ENCODE measurements around the gene PAQR9. TPM values are rescaled to one million over a fixed set of nuclear protein-coding genes. Genes with fewer than 3 reads are reported as not detected.

PAQR9 gene
- total RNA-seq (2014; rRNA removed; shearing (Covaris generic)), result not detected in 2 replicates

GRCh38 chr3:142963516-142964448 lies at the start of gene PAQR9:
Gene PAQR9, minus strand, starts transcription at chr3:142963674. Its CDS starts 338 bp downstream, at chr3:142963336.

GRCh38 chr3:143001369-143002082 lies 38.1 kb upstream of the PAQR9 start, which contains the start of gene U2SURP:
Gene U2SURP, plus strand, starts transcription at chr3:143001570. Its CDS starts 59 bp downstream, at chr3:143001629.

Small RNAs within 50 kb of the gene (small RNA-seq; reads per million reads assigned to genes)
- gene AC021074.2, result not detected

Other genes with a start within 250 kb of the PAQR9 start
- gene TRPC1, start 239.6 kb downstream of the PAQR9 start, total RNA-seq (2014; rRNA removed; shearing (Covaris generic)), result 5.9 and 10.6 TPM in 2 replicates
- gene PCOLCE2, start 74.6 kb downstream of the PAQR9 start, total RNA-seq (2014; rRNA removed; shearing (Covaris generic)), result 9.6 and 10.8 TPM in 2 replicates
- 167 and 213 TPM in 2 replicates for gene U2SURP, start 37.9 kb upstream of the PAQR9 start, total RNA-seq (2014; rRNA removed; shearing (Covaris generic))
- 1.2 and 1.6 TPM in 2 replicates for gene CHST2, start 156.1 kb upstream of the PAQR9 start, total RNA-seq (2014; rRNA removed; shearing (Covaris generic))